Tibial nerve (tissue), 4 donors: ENCODE measurements around the gene PRICKLE2.

Experiments
- EP300 ChIP-seq, 2 donors: sonication (generic); formaldehyde crosslinking; IDR thresholded peaks; one replicate each; pipeline ENCODE4 v1.6.1; 2017; ENCODE audit warnings: antibody characterized with exemption in 2 of 2, mild to moderate bottlenecking in 1 of 2
- TF ChIP-seq, protein P1 (sequence below), 5 experiments: fragments of 200-600 bp in 3 of 5; fragments of 450-650 bp in 2 of 5; sonication (generic) in 3 of 5; IDR thresholded peaks; one replicate each; pipeline ENCODE4 v1.5.1; 2016 to 2019; ENCODE audit warnings: antibody characterized with exemption in 5 of 5, mild to moderate bottlenecking in 3 of 5, moderate library complexity in 2 of 5

- TF ChIP-seq, protein P1, sequence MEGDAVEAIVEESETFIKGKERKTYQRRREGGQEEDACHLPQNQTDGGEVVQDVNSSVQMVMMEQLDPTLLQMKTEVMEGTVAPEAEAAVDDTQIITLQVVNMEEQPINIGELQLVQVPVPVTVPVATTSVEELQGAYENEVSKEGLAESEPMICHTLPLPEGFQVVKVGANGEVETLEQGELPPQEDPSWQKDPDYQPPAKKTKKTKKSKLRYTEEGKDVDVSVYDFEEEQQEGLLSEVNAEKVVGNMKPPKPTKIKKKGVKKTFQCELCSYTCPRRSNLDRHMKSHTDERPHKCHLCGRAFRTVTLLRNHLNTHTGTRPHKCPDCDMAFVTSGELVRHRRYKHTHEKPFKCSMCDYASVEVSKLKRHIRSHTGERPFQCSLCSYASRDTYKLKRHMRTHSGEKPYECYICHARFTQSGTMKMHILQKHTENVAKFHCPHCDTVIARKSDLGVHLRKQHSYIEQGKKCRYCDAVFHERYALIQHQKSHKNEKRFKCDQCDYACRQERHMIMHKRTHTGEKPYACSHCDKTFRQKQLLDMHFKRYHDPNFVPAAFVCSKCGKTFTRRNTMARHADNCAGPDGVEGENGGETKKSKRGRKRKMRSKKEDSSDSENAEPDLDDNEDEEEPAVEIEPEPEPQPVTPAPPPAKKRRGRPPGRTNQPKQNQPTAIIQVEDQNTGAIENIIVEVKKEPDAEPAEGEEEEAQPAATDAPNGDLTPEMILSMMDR (IDR thresholded peaks at IDR 0.05) = no peak
- no peak for TF ChIP-seq EP300 (IDR thresholded peaks at IDR 0.05)
These were observed 33.4 kb downstream of the PRICKLE2 start for GRCh38 chr3:64191822-64192221.
